ENCODE measurements around the gene SH2D4B.

SH2D4B gene

GRCh38 chr10:80693565-80693964 lies 155.9 kb downstream of the SH2D4B start:
- DNase-seq: no peak

- DNase-seq: no peak
Observed at GRCh38 chr10:80694930-80695329, 157.2 kb downstream of the SH2D4B start.
